ENCODE measurements around the gene CCDC174. TPM values are rescaled to one million over a fixed set of nuclear protein-coding genes. Genes with fewer than 3 reads are reported as not detected.

Gene CCDC174
- total and polyA plus RNA-seq, 2 donors (not counting 3 experiments of a cell fraction or from before 2014, with no cell fraction given), result 4.7 to 16.6 TPM

GRCh38 chr3:14700891-14701290 lies 49.3 kb downstream of the CCDC174 start:
- Histone ChIP-seq H3K9me3 (replicated peaks; ENCODE audit: control insufficient read depth, insufficient read depth, low read length) (no peaks in the 10 kb centered on the region), H2AFZ (ENCODE audit: low read depth, low read length) (no peak overlapping the region)
- POLR2A ChIA-PET, result no interaction called here

GRCh38 chr3:14701676-14702075 lies 50.1 kb downstream of the CCDC174 start:
- BruUV-seq (replicated peaks), result no TSS peak
- H3K27me3 ChIP-seq (ENCODE audit: control insufficient read depth in 2 of 2, insufficient read depth in 2 of 2, low read length in 2 of 2), result no peaks in the 10 kb centered on the region
- H2AFZ ChIP-seq (ENCODE audit: low read depth, low read length), result no peak overlapping the region
- H3K4me1 ChIP-seq (ENCODE audit: control insufficient read depth, extremely low read depth, insufficient read depth, low read length), result no peaks in the 10 kb centered on the region
- no peak overlapping the region for H3K9ac ChIP-seq (replicated peaks; ENCODE audit: extremely low read depth, insufficient read depth, low read length)
- ChIA-PET CTCF (no interaction called here), POLR2A (no interaction called here)
- no peaks in the 10 kb centered on the region for H3K9me3 ChIP-seq (replicated peaks; ENCODE audit: control insufficient read depth, insufficient read depth, low read length)
- intact Hi-C loops (cut with micrococcal nuclease), result no loop called here
- no peaks in the 10 kb centered on the region for H3K9me1 ChIP-seq (replicated peaks; ENCODE audit: control insufficient read depth, extremely low read depth, insufficient read depth, low read length)
- no peaks in the 10 kb centered on the region for H4K20me1 ChIP-seq (replicated peaks; ENCODE audit: control insufficient read depth, extremely low read depth, insufficient read depth, low read length)
- dilution Hi-C loops (cut with MboI; ENCODE audit: extremely low pct_ligation_motif_present, low sequenced_read_pairs), result no loop called here
- H3K36me3 ChIP-seq (ENCODE audit: control insufficient read depth in 2 of 2, extremely low read depth in 1 of 2, insufficient read depth in 2 of 2, low read length in 2 of 2), result no peaks in the 10 kb centered on the region
- H3K27ac ChIP-seq (ENCODE audit: insufficient read depth, low read depth, low read length), result no peak overlapping the region
- TF ChIP-seq EZH2 (IDR thresholded peaks at IDR 0.05; ENCODE audit: borderline replicate concordance, low read depth, low read length, severe bottlenecking) (no peak), MAX (IDR thresholded peaks at IDR 0.05; ENCODE audit: insufficient read depth, insufficient read length) (no peak), POLR2A (IDR thresholded peaks at IDR 0.05; ENCODE audit: low read depth, low read length) (no peak), FOS (IDR thresholded peaks at IDR 0.05; ENCODE audit: borderline replicate concordance, insufficient read depth, low read length) (no peak), GATA2 (IDR thresholded peaks at IDR 0.05; ENCODE audit: insufficient read depth, insufficient read length, low read depth, low read length) (no peak), JUN (IDR thresholded peaks at IDR 0.05; ENCODE audit: borderline replicate concordance, insufficient read depth, insufficient read length, low read depth) (no peak), CTCF (IDR thresholded peaks at IDR 0.05; ENCODE audit: extremely low read depth in 1 of 2, insufficient read depth in 1 of 2, low read depth in 1 of 2, low read length in 2 of 2) (no peak), POLR2AphosphoS5 (IDR thresholded peaks at IDR 0.05; ENCODE audit: insufficient read depth, low read depth, low read length) (no peak), MYC (IDR thresholded peaks at IDR 0.05; ENCODE audit: low read depth, low read length) (no peak)
- DNase-seq (ENCODE audit: low read depth, low spot score) (no peak), FAIRE-seq (no peak)
- no peaks in the 10 kb centered on the region for H3K79me2 ChIP-seq (ENCODE audit: control insufficient read depth, insufficient read depth, low read length)
- no peak overlapping the region for H3K4me3 ChIP-seq (replicated peaks in 1 of 3; ENCODE audit: insufficient read depth in 1 of 3, low read depth in 1 of 3, low read length in 3 of 3)
- no peak overlapping the region for H3K4me2 ChIP-seq (ENCODE audit: insufficient read depth, low read length)

More at GRCh38 chr3:14700891-14701290, 49.3 kb downstream of the CCDC174 start:
- no peaks in the 10 kb centered on the region for H3K79me2 ChIP-seq (ENCODE audit: control insufficient read depth, insufficient read depth, low read length)
- H4K20me1 ChIP-seq (replicated peaks; ENCODE audit: control insufficient read depth, extremely low read depth, insufficient read depth, low read length), result no peaks in the 10 kb centered on the region
- FAIRE-seq (no peak), DNase-seq (ENCODE audit: low read depth, low spot score) (no peak)
- H3K27ac ChIP-seq (ENCODE audit: insufficient read depth, low read depth, low read length), result no peak overlapping the region
- no peaks in the 10 kb centered on the region for H3K9me1 ChIP-seq (replicated peaks; ENCODE audit: control insufficient read depth, extremely low read depth, insufficient read depth, low read length)
- BruUV-seq (replicated peaks), result no TSS peak
- H3K4me3 ChIP-seq (replicated peaks in 1 of 3; ENCODE audit: insufficient read depth in 1 of 3, low read depth in 1 of 3, low read length in 3 of 3), result no peak overlapping the region
- no peaks in the 10 kb centered on the region for H3K4me1 ChIP-seq (ENCODE audit: control insufficient read depth, extremely low read depth, insufficient read depth, low read length)
- no peaks in the 10 kb centered on the region for H3K36me3 ChIP-seq (ENCODE audit: control insufficient read depth in 2 of 2, extremely low read depth in 1 of 2, insufficient read depth in 2 of 2, low read length in 2 of 2)
- H3K4me2 ChIP-seq (ENCODE audit: insufficient read depth, low read length), result no peak overlapping the region
- intact Hi-C loops (cut with micrococcal nuclease), result no loop called here
- dilution Hi-C loops (cut with MboI; ENCODE audit: extremely low pct_ligation_motif_present, low sequenced_read_pairs), result no loop called here
- CTCF ChIA-PET, result no interaction called here
- no peak overlapping the region for H3K9ac ChIP-seq (replicated peaks; ENCODE audit: extremely low read depth, insufficient read depth, low read length)
- TF ChIP-seq MAX (IDR thresholded peaks at IDR 0.05; ENCODE audit: insufficient read depth, insufficient read length) (no peak), JUN (IDR thresholded peaks at IDR 0.05; ENCODE audit: borderline replicate concordance, insufficient read depth, insufficient read length, low read depth) (no peak), GATA2 (IDR thresholded peaks at IDR 0.05; ENCODE audit: insufficient read depth, insufficient read length, low read depth, low read length) (no peak), POLR2A (IDR thresholded peaks at IDR 0.05; ENCODE audit: low read depth, low read length) (no peak), POLR2AphosphoS5 (IDR thresholded peaks at IDR 0.05; ENCODE audit: insufficient read depth, low read depth, low read length) (no peak)
- no peaks in the 10 kb centered on the region for H3K27me3 ChIP-seq (ENCODE audit: control insufficient read depth in 2 of 2, insufficient read depth in 2 of 2, low read length in 2 of 2)

Data from endothelial cell of umbilical vein (primary cell).